Transverse colon (tissue), 3 donors: ENCODE data around the gene FUT9.

Experiments
- EP300 ChIP-seq: sonication (generic); formaldehyde crosslinking; IDR thresholded peaks from one replicate; pipeline ENCODE4 v1.6.1; 2017; ENCODE audit warnings: antibody characterized with exemption, low read depth
- POLR2A ChIP-seq: fragments of 450-650 bp; IDR thresholded peaks from one replicate; pipeline ENCODE4 v1.6.1; 2016; ENCODE audit warnings: antibody characterized with exemption, mild to moderate bottlenecking, moderate library complexity
- TF ChIP-seq, protein P1 (sequence below), 5 experiments: fragments of 200-600 bp in 3 of 5; fragments of 450-650 bp in 2 of 5; sonication (generic) in 3 of 5; IDR thresholded peaks; 1 replicate in 2 of 5; 2 replicates in 3 of 5; pipeline ENCODE4 v1.5.1; 2016 to 2017; ENCODE audit warnings: antibody characterized with exemption in 5 of 5, inconsistent platforms in 3 of 5, mild to moderate bottlenecking in 2 of 5, moderate library complexity in 1 of 5

DNA sequence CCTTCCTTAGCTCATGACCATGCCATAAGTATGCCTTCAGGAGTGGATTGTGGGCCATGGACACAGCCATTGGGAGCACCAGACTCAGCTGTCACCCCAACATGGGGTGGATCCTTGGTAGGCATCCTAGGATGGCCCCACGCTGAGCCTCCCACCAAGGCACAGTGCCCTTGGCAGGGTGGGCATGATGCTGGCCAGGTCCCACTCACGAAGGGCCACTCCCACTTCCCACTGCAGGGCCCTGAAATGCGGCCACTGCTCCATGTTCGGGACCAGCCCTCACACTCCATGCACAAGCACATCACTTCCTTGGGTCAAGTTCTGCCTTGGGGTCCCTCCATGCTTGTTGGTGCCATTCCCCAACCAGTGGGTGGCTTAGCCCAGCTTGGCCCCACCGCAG lies 12.9 kb upstream of the FUT9 start:
- TF ChIP-seq, protein P1, sequence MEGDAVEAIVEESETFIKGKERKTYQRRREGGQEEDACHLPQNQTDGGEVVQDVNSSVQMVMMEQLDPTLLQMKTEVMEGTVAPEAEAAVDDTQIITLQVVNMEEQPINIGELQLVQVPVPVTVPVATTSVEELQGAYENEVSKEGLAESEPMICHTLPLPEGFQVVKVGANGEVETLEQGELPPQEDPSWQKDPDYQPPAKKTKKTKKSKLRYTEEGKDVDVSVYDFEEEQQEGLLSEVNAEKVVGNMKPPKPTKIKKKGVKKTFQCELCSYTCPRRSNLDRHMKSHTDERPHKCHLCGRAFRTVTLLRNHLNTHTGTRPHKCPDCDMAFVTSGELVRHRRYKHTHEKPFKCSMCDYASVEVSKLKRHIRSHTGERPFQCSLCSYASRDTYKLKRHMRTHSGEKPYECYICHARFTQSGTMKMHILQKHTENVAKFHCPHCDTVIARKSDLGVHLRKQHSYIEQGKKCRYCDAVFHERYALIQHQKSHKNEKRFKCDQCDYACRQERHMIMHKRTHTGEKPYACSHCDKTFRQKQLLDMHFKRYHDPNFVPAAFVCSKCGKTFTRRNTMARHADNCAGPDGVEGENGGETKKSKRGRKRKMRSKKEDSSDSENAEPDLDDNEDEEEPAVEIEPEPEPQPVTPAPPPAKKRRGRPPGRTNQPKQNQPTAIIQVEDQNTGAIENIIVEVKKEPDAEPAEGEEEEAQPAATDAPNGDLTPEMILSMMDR (IDR thresholded peaks at IDR 0.05) = no peak
- TF ChIP-seq POLR2A = no peak
- no peak for TF ChIP-seq EP300
